HCT116 (cell line): ENCODE results near the gene SLC9A6. TPM values are rescaled to one million over a fixed set of nuclear protein-coding genes. Genes with fewer than 3 reads are reported as not detected.

Source experiments
- ATAC-seq: fragments of 200-7000 bp; cut with Tn5 transposase; 2 replicates; pipeline ENCODE4 v1.9.1; 2020; ENCODE audit warnings: mild to moderate bottlenecking, moderate library complexity
- BruUV-seq: library from RNA; stranded (reverse); fragments of 400-500 nt; replicated peaks from 2 replicates; lab custom pipeline; 2021; lab: Mats Ljungman, UMichigan
- CTCF ChIA-PET: fragments of 300-600 bp; sonication (Branson Sonifier 250); formaldehyde crosslinking; loops from one replicate; lab custom pipeline; 2021; ENCODE audit warnings: antibody characterized with exemption; lab: Charles Lee
- POLR2A ChIA-PET: fragments of 300-600, 350-600 bp; sonication (Branson Sonifier 250); formaldehyde crosslinking; loops from one replicate; lab custom pipeline; 2021; ENCODE audit warnings: antibody characterized with exemption; lab: Charles Lee
- RAD21 ChIA-PET, 2 experiments: fragments of 300-600 bp; sonication (Branson Sonifier 250); formaldehyde crosslinking; loops; one replicate each; lab custom pipeline; 2023; ENCODE audit warnings: low total read pairs in 2 of 2; ENCODE audit not compliant: uncharacterized antibody in 2 of 2, unreplicated experiment in 2 of 2, low non-redundant PET in 1 of 2; lab: Charles Lee
- DNase-seq: peaks from one replicate; pipeline ENCODE4 v3.0.0-alpha.2; 2010; ENCODE audit warnings: low read depth, low spot score
- H2AFZ ChIP-seq: fragments of 200-600 bp; shearing (Covaris generic), sonication (generic); 2 replicates; pipeline ENCODE4 v1.6.1; 2017; ENCODE audit warnings: low read depth, mixed run types, mixed read lengths, antibody characterized with exemption, low read length; ENCODE audit not compliant: poor library complexity, severe bottlenecking
- H3K27ac ChIP-seq: 2 replicates; pipeline ENCODE4 v1.5.1; 2012; ENCODE audit warnings: low read depth, low read length
- H3K27me3 ChIP-seq: fragments of 200-600 bp; sonication (generic); 2 replicates; pipeline ENCODE4 v1.6.1; 2016; ENCODE audit warnings: mixed run types, low read length, mixed read lengths; ENCODE audit not compliant: insufficient read depth
- H3K36me3 ChIP-seq, 2 experiments: fragments of 200-500 bp in 1 of 2; fragments of 200-600 bp in 1 of 2; sonication (Bioruptor generic) in 1 of 2; sonication (generic) in 1 of 2; 2 replicates each; pipeline versions ENCODE4 v1.5.1 to v1.6.1; 2014 to 2016; ENCODE audit warnings: low read length in 2 of 2, inconsistent platforms in 1 of 2, mixed read lengths in 1 of 2, mixed run types in 1 of 2; ENCODE audit not compliant: insufficient read depth in 2 of 2, control insufficient read depth in 1 of 2
- H3K4me1 ChIP-seq, 2 experiments: fragments of 200-600 bp in 1 of 2; sonication (generic) in 1 of 2; 2 replicates each; pipeline versions ENCODE4 v1.5.1 to v1.6.1; 2012 to 2017; ENCODE audit warnings: low read length in 2 of 2, inconsistent platforms in 1 of 2, mild to moderate bottlenecking in 1 of 2, mixed read lengths in 1 of 2, mixed run types in 1 of 2, moderate library complexity in 1 of 2; ENCODE audit not compliant: insufficient read depth in 2 of 2, control insufficient read depth in 1 of 2
- H3K4me2 ChIP-seq: fragments of 200-600 bp; sonication (generic); 2 replicates; pipeline ENCODE4 v1.6.1; 2017; ENCODE audit warnings: mixed run types, low read length, mixed read lengths
- H3K4me3 ChIP-seq, 2 experiments: fragments of 200-600 bp in 1 of 2; sonication (generic) in 1 of 2; replicated peaks in 1 of 2; 2 replicates each; pipeline ENCODE4 v1.5.1; 2011 to 2016; ENCODE audit warnings: low read length in 2 of 2, control low read depth in 1 of 2, low read depth in 1 of 2, mild to moderate bottlenecking in 1 of 2, mixed read lengths in 1 of 2, mixed run types in 1 of 2
- H3K79me2 ChIP-seq: fragments of 200-600 bp; sonication (generic); 2 replicates; pipeline ENCODE4 v1.6.1; 2017; ENCODE audit warnings: mild to moderate bottlenecking, mixed run types, low read length, moderate library complexity, mixed read lengths; ENCODE audit not compliant: insufficient read depth
- H3K9ac ChIP-seq: fragments of 200-600 bp; sonication (generic); 2 replicates; pipeline ENCODE4 v1.6.1; 2016; ENCODE audit warnings: low read length, mixed read lengths
- H3K9me2 ChIP-seq: fragments of 200-600 bp; sonication (generic), shearing (Covaris generic); 2 replicates; pipeline ENCODE4 v1.6.1; 2017; ENCODE audit warnings: mixed run types, mild to moderate bottlenecking, moderate library complexity; ENCODE audit not compliant: insufficient read depth
- H3K9me3 ChIP-seq, 2 experiments: fragments of 200-500 bp in 1 of 2; fragments of 200-600 bp in 1 of 2; sonication (Bioruptor generic) in 1 of 2; sonication (generic) in 1 of 2; 2 replicates each; pipeline ENCODE4 v1.6.1; 2014 to 2017; ENCODE audit warnings: low read length in 2 of 2, mixed read lengths in 2 of 2, inconsistent platforms in 1 of 2, low read depth in 1 of 2, mild to moderate bottlenecking in 1 of 2, mixed run types in 1 of 2, moderate library complexity in 1 of 2; ENCODE audit not compliant: control insufficient read depth in 1 of 2, insufficient read depth in 1 of 2
- H4K20me1 ChIP-seq: fragments of 200-600 bp; sonication (generic), shearing (Covaris generic); 2 replicates; pipeline ENCODE4 v1.6.1; 2017; ENCODE audit warnings: mixed run types, mild to moderate bottlenecking, moderate library complexity; ENCODE audit not compliant: insufficient read depth
- CBX3 ChIP-seq: IDR thresholded peaks from 2 replicates; pipeline ENCODE4 v1.6.1; 2012; ENCODE audit warnings: low read depth
- EGR1 ChIP-seq: IDR thresholded peaks from 2 replicates; pipeline ENCODE4 v1.6.1; 2012; ENCODE audit warnings: low read depth
- ELF1 ChIP-seq: IDR thresholded peaks from 2 replicates; pipeline ENCODE4 v1.6.1; 2012; ENCODE audit warnings: low read depth, borderline replicate concordance
- FOSL1 ChIP-seq: IDR thresholded peaks from 2 replicates; pipeline ENCODE4 v1.6.1; 2012; ENCODE audit warnings: low read depth
- JUND ChIP-seq: IDR thresholded peaks from 2 replicates; pipeline ENCODE4 v1.6.1; 2012
- POLR2AphosphoS5 ChIP-seq: IDR thresholded peaks from 2 replicates; pipeline ENCODE4 v1.6.1; 2011; ENCODE audit warnings: mild to moderate bottlenecking, low read depth, low read length, moderate library complexity
- RAD21 ChIP-seq: IDR thresholded peaks from 2 replicates; pipeline ENCODE4 v1.6.1; 2012; ENCODE audit warnings: low read depth, mild to moderate bottlenecking
- SRF ChIP-seq: IDR thresholded peaks from 2 replicates; pipeline ENCODE4 v1.6.1; 2012; ENCODE audit warnings: low read depth
- TCF7L2 ChIP-seq: IDR thresholded peaks from 2 replicates; pipeline ENCODE4 v1.7.0; 2011; ENCODE audit warnings: borderline replicate concordance, inconsistent platforms; ENCODE audit not compliant: insufficient read depth, insufficient read length; ENCODE audit errors: extremely low read depth
- YY1 ChIP-seq: IDR thresholded peaks from 2 replicates; pipeline ENCODE4 v1.6.1; 2011; ENCODE audit warnings: low read length, low read depth, moderate library complexity, mild to moderate bottlenecking; ENCODE audit not compliant: insufficient replicate concordance; ENCODE audit errors: extremely low read depth
- ZFX ChIP-seq: fragments of 450-650 bp; IDR thresholded peaks from 2 replicates; pipeline ENCODE4 v1.6.1; 2017
- ZNF274 ChIP-seq: fragments of 200-500 bp; sonication (Bioruptor generic); IDR thresholded peaks from 2 replicates; pipeline ENCODE4 v1.6.1; 2014; ENCODE audit warnings: mild to moderate bottlenecking, low read depth, low read length, inconsistent platforms
- intact Hi-C: fragments of 100-400 bp; cut with micrococcal nuclease; formaldehyde crosslinking; loops from 2 replicates; pipeline ENCODE4 v1.10.0; 2022
- total RNA-seq: library from RNA; stranded (reverse); gene quantifications from one replicate; pipeline ENCODE4 v1.2.1, GENCODE V29; 2021; ENCODE audit not compliant: unreplicated experiment
- TF ChIP-seq, protein P1 (sequence below): IDR thresholded peaks from 2 replicates; pipeline ENCODE4 v1.6.1; 2012
- TF ChIP-seq, protein P2 (sequence below): IDR thresholded peaks from 2 replicates; pipeline ENCODE4 v1.6.1; 2012; ENCODE audit warnings: low read depth
- TF ChIP-seq, protein P3 (sequence below): IDR thresholded peaks from 2 replicates; pipeline ENCODE4 v1.6.1; 2012
- TF ChIP-seq, protein P4 (sequence below): IDR thresholded peaks from 2 replicates; pipeline ENCODE4 v1.6.1; 2011; ENCODE audit warnings: mild to moderate bottlenecking, low read length, moderate library complexity; ENCODE audit not compliant: insufficient replicate concordance; ENCODE audit errors: extremely low read depth
- TF ChIP-seq, protein P5 (sequence below), 3 experiments: fragments of 200-600 bp in 1 of 3; sonication (generic) in 1 of 3; IDR thresholded peaks in 2 of 3; conservative IDR thresholded peaks in 1 of 3; 2 replicates each; pipeline ENCODE4 v1.5.1; 2012 to 2017; ENCODE audit warnings: low read depth in 2 of 3, low read length in 2 of 3, antibody characterized with exemption in 1 of 3, borderline replicate concordance in 1 of 3, control low read depth in 1 of 3, mild to moderate bottlenecking in 1 of 3, mixed read lengths in 1 of 3, mixed run types in 1 of 3, moderate library complexity in 1 of 3; ENCODE audit not compliant: insufficient read depth in 1 of 3

Gene SLC9A6
- total RNA-seq, 1 experiment from 2014 or later = 10.8 TPM

DNA sequence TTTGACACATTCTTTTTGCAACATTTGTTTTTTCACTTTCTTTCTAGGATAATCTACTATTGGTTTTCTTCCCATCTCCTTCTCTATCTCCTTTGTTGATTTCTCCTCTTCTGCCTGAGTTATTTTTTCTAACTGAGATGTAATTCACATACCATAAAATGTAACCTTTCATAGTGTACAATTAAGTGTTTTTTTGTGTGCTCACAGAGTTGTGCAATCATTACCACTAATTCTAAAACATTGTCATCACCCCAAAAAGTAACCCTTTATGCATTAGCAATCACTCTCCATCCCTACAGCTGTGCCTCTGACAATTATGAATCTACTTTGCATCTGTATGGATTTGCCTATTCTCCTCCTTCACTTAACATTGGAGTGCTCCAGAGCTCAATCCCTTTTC lies 95.5 kb downstream of the SLC9A6 start:
- DNase-seq = no peak
- H3K9me2 ChIP-seq = no peaks in the 10 kb centered on the region
- POLR2A ChIA-PET = no interaction called here
- no peaks in the 10 kb centered on the region for H3K36me3 ChIP-seq
- CTCF ChIA-PET = no interaction called here
- no peak for ATAC-seq
- H3K9me3 ChIP-seq = no peaks in the 10 kb centered on the region
- H3K4me3 ChIP-seq = no peak overlapping the region
- intact Hi-C loops = no loop called here
- no peaks in the 10 kb centered on the region for H3K4me1 ChIP-seq
- H2AFZ ChIP-seq = no peak overlapping the region
- RAD21 ChIA-PET = no interaction called here
- H3K27ac ChIP-seq = no peak overlapping the region
- no peaks in the 10 kb centered on the region for H3K79me2 ChIP-seq
- H3K4me2 ChIP-seq = no peak overlapping the region
- no peak for TF ChIP-seq CBX3
- TF ChIP-seq EGR1 = no peak
- no peak for TF ChIP-seq ZNF274
- TF ChIP-seq, protein P1, sequence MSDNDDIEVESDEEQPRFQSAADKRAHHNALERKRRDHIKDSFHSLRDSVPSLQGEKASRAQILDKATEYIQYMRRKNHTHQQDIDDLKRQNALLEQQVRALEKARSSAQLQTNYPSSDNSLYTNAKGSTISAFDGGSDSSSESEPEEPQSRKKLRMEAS = no peak
- TF ChIP-seq, protein P2, sequence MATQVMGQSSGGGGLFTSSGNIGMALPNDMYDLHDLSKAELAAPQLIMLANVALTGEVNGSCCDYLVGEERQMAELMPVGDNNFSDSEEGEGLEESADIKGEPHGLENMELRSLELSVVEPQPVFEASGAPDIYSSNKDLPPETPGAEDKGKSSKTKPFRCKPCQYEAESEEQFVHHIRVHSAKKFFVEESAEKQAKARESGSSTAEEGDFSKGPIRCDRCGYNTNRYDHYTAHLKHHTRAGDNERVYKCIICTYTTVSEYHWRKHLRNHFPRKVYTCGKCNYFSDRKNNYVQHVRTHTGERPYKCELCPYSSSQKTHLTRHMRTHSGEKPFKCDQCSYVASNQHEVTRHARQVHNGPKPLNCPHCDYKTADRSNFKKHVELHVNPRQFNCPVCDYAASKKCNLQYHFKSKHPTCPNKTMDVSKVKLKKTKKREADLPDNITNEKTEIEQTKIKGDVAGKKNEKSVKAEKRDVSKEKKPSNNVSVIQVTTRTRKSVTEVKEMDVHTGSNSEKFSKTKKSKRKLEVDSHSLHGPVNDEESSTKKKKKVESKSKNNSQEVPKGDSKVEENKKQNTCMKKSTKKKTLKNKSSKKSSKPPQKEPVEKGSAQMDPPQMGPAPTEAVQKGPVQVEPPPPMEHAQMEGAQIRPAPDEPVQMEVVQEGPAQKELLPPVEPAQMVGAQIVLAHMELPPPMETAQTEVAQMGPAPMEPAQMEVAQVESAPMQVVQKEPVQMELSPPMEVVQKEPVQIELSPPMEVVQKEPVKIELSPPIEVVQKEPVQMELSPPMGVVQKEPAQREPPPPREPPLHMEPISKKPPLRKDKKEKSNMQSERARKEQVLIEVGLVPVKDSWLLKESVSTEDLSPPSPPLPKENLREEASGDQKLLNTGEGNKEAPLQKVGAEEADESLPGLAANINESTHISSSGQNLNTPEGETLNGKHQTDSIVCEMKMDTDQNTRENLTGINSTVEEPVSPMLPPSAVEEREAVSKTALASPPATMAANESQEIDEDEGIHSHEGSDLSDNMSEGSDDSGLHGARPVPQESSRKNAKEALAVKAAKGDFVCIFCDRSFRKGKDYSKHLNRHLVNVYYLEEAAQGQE = no peak
- no peak for TF ChIP-seq FOSL1
- TF ChIP-seq, protein P3, sequence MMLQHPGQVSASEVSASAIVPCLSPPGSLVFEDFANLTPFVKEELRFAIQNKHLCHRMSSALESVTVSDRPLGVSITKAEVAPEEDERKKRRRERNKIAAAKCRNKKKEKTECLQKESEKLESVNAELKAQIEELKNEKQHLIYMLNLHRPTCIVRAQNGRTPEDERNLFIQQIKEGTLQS = no peak
- no peak for TF ChIP-seq ZFX
- no peak for TF ChIP-seq POLR2AphosphoS5
- TF ChIP-seq, protein P4, sequence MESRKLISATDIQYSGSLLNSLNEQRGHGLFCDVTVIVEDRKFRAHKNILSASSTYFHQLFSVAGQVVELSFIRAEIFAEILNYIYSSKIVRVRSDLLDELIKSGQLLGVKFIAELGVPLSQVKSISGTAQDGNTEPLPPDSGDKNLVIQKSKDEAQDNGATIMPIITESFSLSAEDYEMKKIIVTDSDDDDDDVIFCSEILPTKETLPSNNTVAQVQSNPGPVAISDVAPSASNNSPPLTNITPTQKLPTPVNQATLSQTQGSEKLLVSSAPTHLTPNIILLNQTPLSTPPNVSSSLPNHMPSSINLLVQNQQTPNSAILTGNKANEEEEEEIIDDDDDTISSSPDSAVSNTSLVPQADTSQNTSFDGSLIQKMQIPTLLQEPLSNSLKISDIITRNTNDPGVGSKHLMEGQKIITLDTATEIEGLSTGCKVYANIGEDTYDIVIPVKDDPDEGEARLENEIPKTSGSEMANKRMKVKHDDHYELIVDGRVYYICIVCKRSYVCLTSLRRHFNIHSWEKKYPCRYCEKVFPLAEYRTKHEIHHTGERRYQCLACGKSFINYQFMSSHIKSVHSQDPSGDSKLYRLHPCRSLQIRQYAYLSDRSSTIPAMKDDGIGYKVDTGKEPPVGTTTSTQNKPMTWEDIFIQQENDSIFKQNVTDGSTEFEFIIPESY = no peak
- no peak for TF ChIP-seq JUND
- TF ChIP-seq RAD21 = no peak
- no peak for TF ChIP-seq SRF
- TF ChIP-seq, protein P5, sequence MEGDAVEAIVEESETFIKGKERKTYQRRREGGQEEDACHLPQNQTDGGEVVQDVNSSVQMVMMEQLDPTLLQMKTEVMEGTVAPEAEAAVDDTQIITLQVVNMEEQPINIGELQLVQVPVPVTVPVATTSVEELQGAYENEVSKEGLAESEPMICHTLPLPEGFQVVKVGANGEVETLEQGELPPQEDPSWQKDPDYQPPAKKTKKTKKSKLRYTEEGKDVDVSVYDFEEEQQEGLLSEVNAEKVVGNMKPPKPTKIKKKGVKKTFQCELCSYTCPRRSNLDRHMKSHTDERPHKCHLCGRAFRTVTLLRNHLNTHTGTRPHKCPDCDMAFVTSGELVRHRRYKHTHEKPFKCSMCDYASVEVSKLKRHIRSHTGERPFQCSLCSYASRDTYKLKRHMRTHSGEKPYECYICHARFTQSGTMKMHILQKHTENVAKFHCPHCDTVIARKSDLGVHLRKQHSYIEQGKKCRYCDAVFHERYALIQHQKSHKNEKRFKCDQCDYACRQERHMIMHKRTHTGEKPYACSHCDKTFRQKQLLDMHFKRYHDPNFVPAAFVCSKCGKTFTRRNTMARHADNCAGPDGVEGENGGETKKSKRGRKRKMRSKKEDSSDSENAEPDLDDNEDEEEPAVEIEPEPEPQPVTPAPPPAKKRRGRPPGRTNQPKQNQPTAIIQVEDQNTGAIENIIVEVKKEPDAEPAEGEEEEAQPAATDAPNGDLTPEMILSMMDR (IDR thresholded peaks at IDR 0.05 in 2 of 3, conservative IDR thresholded peaks at IDR 0.05 in 1 of 3; ENCODE audit: borderline replicate concordance in 1 of 3, insufficient read depth in 1 of 3, low read depth in 2 of 3, low read length in 2 of 3) = no peak
- no peak for TF ChIP-seq ELF1
- TF ChIP-seq YY1 = no peak
- no peak for TF ChIP-seq TCF7L2
- no peaks in the 10 kb centered on the region for H4K20me1 ChIP-seq
- no peaks in the 10 kb centered on the region for H3K27me3 ChIP-seq
- no TSS peak for BruUV-seq
- no peak overlapping the region for H3K9ac ChIP-seq
